Ascending aorta (tissue), 2 donors: ENCODE measurements around the gene PLD6. TPM values are rescaled to one million over a fixed set of nuclear protein-coding genes. Genes with fewer than 3 reads are reported as not detected.

Source experiments
- DNase-seq, 2 donors: peaks; one replicate each; pipeline ENCODE4 v3.0.0-alpha.2; 2019; ENCODE audit warnings: low spot score in 2 of 2
- H3K27ac ChIP-seq, 2 donors: fragments of 200-600 bp; sonication (generic); one replicate each; pipeline ENCODE4 v1.5.1; 2016 to 2017; ENCODE audit warnings: mild to moderate bottlenecking in 1 of 2
- H3K27me3 ChIP-seq: fragments of 200-600 bp; sonication (generic); one replicate; pipeline ENCODE4 v1.5.1; 2017
- H3K36me3 ChIP-seq, 2 donors: fragments of 200-600 bp; sonication (generic); one replicate each; pipeline ENCODE4 v1.5.1; 2016
- H3K4me1 ChIP-seq, 2 donors: fragments of 200-600 bp; sonication (generic); one replicate each; pipeline ENCODE4 v1.5.1; 2016 to 2017; ENCODE audit warnings: mild to moderate bottlenecking in 1 of 2
- H3K4me3 ChIP-seq, 2 donors: fragments of 200-600 bp; sonication (generic); one replicate each; pipeline ENCODE4 v1.5.1; 2016 to 2017; ENCODE audit warnings: mild to moderate bottlenecking in 1 of 2
- H3K9me3 ChIP-seq, 2 donors: fragments of 200-600 bp; sonication (generic); one replicate each; pipeline ENCODE4 v1.5.1; 2016
- CTCF ChIP-seq, 3 experiments: fragments of 200-600 bp in 2 of 3; fragments of 450-650 bp in 1 of 3; sonication (generic) in 2 of 3; IDR thresholded peaks; one replicate each; pipeline ENCODE4 v1.5.1; 2016 to 2019; ENCODE audit warnings: antibody characterized with exemption in 3 of 3, mild to moderate bottlenecking in 1 of 3, moderate library complexity in 1 of 3
- intact Hi-C: fragments of 100-400 bp; cut with DNase I; formaldehyde crosslinking; loops from one replicate; pipeline ENCODE4 v1.15.1; 2023
- total RNA-seq: library from RNA; depleted of rRNA; stranded (reverse); fragments of >200 nt; gene quantifications from one replicate; pipeline ENCODE4 v1.1.0, GENCODE V29; 2016

PLD6 gene
- total RNA-seq, 1 donor from 2014 or later = 0.32 TPM

- no peak for DNase-seq
- peaks cover 0 to under 1% of the 10 kb centered on the region in 2 donors for H3K4me1 ChIP-seq
- H3K9me3 ChIP-seq = no peaks in the 10 kb centered on the region
- H3K27me3 ChIP-seq = no peaks in the 10 kb centered on the region
- no peak for TF ChIP-seq CTCF (IDR thresholded peaks at IDR 0.05)
- H3K4me3 ChIP-seq = no peak overlapping the region
- no peak overlapping the region for H3K27ac ChIP-seq
- peaks cover 17 to 25% of the 10 kb centered on the region in 2 donors for H3K36me3 ChIP-seq
- intact Hi-C loops = no loop called here
These were observed 37.0 kb upstream of the PLD6 start for GRCh38 chr17:17243163-17243562.

- intact Hi-C loops = no loop called here
- H3K4me1 ChIP-seq = peaks cover 0 to 5% of the 10 kb centered on the region in 2 donors
- no peaks in the 10 kb centered on the region for H3K9me3 ChIP-seq
- H3K27me3 ChIP-seq = no peaks in the 10 kb centered on the region
- H3K36me3 ChIP-seq = peaks cover 9 to 16% of the 10 kb centered on the region in 2 donors
- TF ChIP-seq CTCF (IDR thresholded peaks at IDR 0.05) = no peak
- H3K27ac ChIP-seq = no peak overlapping the region
- DNase-seq = no peak
- no peak overlapping the region for H3K4me3 ChIP-seq
These were observed 36.1 kb upstream of the PLD6 start for GRCh38 chr17:17242246-17242645.

- H3K27ac ChIP-seq = no peak overlapping the region
- DNase-seq = no peak
- H3K9me3 ChIP-seq = no peaks in the 10 kb centered on the region
- H3K36me3 ChIP-seq = peaks cover 4 to 11% of the 10 kb centered on the region in 2 donors
- peaks cover 0 to 5% of the 10 kb centered on the region in 2 donors for H3K4me1 ChIP-seq
- H3K4me3 ChIP-seq = no peak overlapping the region
- intact Hi-C loops = no loop called here
- H3K27me3 ChIP-seq = no peaks in the 10 kb centered on the region
- no peak for TF ChIP-seq CTCF (IDR thresholded peaks at IDR 0.05)
These were observed 35.5 kb upstream of the PLD6 start for GRCh38 chr17:17241656-17242055.

- H3K9me3 ChIP-seq = no peaks in the 10 kb centered on the region
- no peak overlapping the region for H3K4me3 ChIP-seq
- TF ChIP-seq CTCF (IDR thresholded peaks at IDR 0.05) = no peak
- H3K27ac ChIP-seq = no peak overlapping the region
- DNase-seq = no peak
- H3K36me3 ChIP-seq = no peaks in the 10 kb centered on the region
- H3K4me1 ChIP-seq = peaks cover 3 to 8% of the 10 kb centered on the region in 2 donors
- no peaks in the 10 kb centered on the region for H3K27me3 ChIP-seq
- intact Hi-C loops = loop anchor here (5.0 to 10.0 kb wide), 2 partner anchors 198 to 235 kb away; partner anchors contain the start of gene MPRIP
These were observed 33.7 kb upstream of the PLD6 start for GRCh38 chr17:17239832-17240231.

- Histone ChIP-seq H3K27ac (peak within 1 kb of the TSS; percentile 86 to 95), H3K36me3 (peaks cover 5 to 6% of the 10 kb centered on the region in 2 donors), H3K4me3 (peak within 1 kb of the TSS; percentile 81 to 96), H3K27me3 (no peaks in the 10 kb centered on the region), H3K4me1 (peaks cover 3 to 8% of the 10 kb centered on the region in 2 donors), H3K9me3 (no peaks in the 10 kb centered on the region)
- intact Hi-C loops = loop anchor here (1.0 to 10.0 kb wide), 6 partner anchors 30 to 232 kb away; partner anchors contain the start of genes COPS3 and MPRIP
- peak; percentile 50 to 95 for DNase-seq
- TF ChIP-seq CTCF (IDR thresholded peaks at IDR 0.05) = no peak
These were observed 31.1 kb upstream of the PLD6 start, which contains the start of gene FLCN for GRCh38 chr17:17237026-17237799. FLCN (minus strand) TSS chr17:17237168; CDS start chr17:17228137, 9,031 bp downstream.
